Erythroblast (primary cell): ENCODE measurements around the gene CHMP6.

Experiments
- GATA1 ChIP-seq: IDR thresholded peaks from 2 replicates; pipeline ENCODE4 v1.6.1; 2011; ENCODE audit warnings: low read depth, mild to moderate bottlenecking, control low read depth, low read length, moderate library complexity
- POLR2A ChIP-seq: IDR thresholded peaks from 2 replicates; pipeline ENCODE4 v1.6.1; 2011; ENCODE audit warnings: mild to moderate bottlenecking, low read length

DNA sequence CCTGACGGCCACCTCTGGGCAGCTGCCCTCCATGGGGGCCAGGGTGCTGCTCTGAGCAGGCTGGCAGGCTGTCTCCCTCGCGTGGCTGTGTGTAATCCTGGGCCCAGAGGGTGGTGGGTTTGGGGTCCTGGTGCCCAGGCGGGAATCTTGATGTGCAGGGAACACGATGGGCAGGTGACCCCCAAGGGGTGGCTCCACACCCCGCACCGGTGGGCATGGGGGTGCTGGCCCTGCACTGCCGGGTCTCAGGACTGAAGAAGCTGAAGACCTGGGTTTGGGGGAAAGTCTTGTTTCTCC, 8.6 kb downstream of the CHMP6 start:
- TF ChIP-seq POLR2A (no peak), GATA1 (no peak)
